Eye (tissue), 1 donor: ENCODE results near the gene SUMF1.
A peak's percentile ranks its signal among the peaks of the same experiment; 100 is the strongest.

Source experiments
- DNase-seq: peaks from one replicate; pipeline ENCODE4 v3.0.0-alpha.2; 2015

SUMF1 gene

GRCh38 chr3:4466741-4467521, at the start of gene SUMF1:
Gene SUMF1, minus strand, starts transcription at chr3:4467269. Its CDS starts 24 bp downstream, at chr3:4467245.
- peak; percentile 92 for DNase-seq

GRCh38 chr3:4515916-4516579, 49.0 kb upstream of the SUMF1 start:
- DNase-seq, result no peak

- DNase-seq, result no peak
These were observed 47.8 kb upstream of the SUMF1 start for GRCh38 chr3:4514916-4515315.

- DNase-seq, result no peak
These were observed 47.3 kb upstream of the SUMF1 start for GRCh38 chr3:4514321-4514720.

- DNase-seq, result peak; percentile 69
These were observed 46.0 kb upstream of the SUMF1 start for GRCh38 chr3:4512895-4513616.

- DNase-seq, result no peak
These were observed 44.6 kb upstream of the SUMF1 start for GRCh38 chr3:4511491-4512262.

GRCh38 chr3:4509983-4510755, 43.1 kb upstream of the SUMF1 start:
- no peak for DNase-seq

GRCh38 chr3:4509043-4509442, 42.0 kb upstream of the SUMF1 start:
- DNase-seq, result no peak

GRCh38 chr3:4508048-4508981, 41.2 kb upstream of the SUMF1 start:
- DNase-seq, result no peak

- no peak for DNase-seq
These were observed 40.0 kb upstream of the SUMF1 start for GRCh38 chr3:4507024-4507596.

GRCh38 chr3:4506559-4507023, 39.5 kb upstream of the SUMF1 start:
- DNase-seq, result no peak

- DNase-seq, result no peak
These were observed 38.9 kb upstream of the SUMF1 start for GRCh38 chr3:4505688-4506558.

- no peak for DNase-seq
These were observed 37.5 kb upstream of the SUMF1 start for GRCh38 chr3:4504340-4505261.

GRCh38 chr3:4503050-4503449, 36.0 kb upstream of the SUMF1 start:
- no peak for DNase-seq

- DNase-seq, result no peak
These were observed 34.9 kb upstream of the SUMF1 start for GRCh38 chr3:4501927-4502326.

GRCh38 chr3:4501437-4501836, 34.4 kb upstream of the SUMF1 start:
- no peak for DNase-seq

GRCh38 chr3:4498446-4498845, 31.4 kb upstream of the SUMF1 start:
- DNase-seq, result no peak

GRCh38 chr3:4497843-4498324, 30.8 kb upstream of the SUMF1 start:
- DNase-seq, result no peak
